Astrocyte of the spinal cord (primary cell): ENCODE measurements around the gene ASAP2.

Experiments used
- DNase-seq: peaks from one replicate; pipeline ENCODE4 v3.0.0; 2011; ENCODE audit warnings: low read depth, low spot score
- H3K4me3 ChIP-seq: 2 replicates; pipeline ENCODE4 v1.5.1; 2011; ENCODE audit warnings: low read depth, mild to moderate bottlenecking, low read length, moderate library complexity
- CTCF ChIP-seq: IDR thresholded peaks from 2 replicates; pipeline ENCODE4 v1.5.1; 2012; ENCODE audit warnings: low read depth, mild to moderate bottlenecking, low read length, inconsistent platforms
- in situ Hi-C: cut with HindIII; loops from 2 replicates; pipeline ENCODE4 v1.10.0; 2017; ENCODE audit warnings: low sequenced_read_pairs

The ASAP2 gene

DNA sequence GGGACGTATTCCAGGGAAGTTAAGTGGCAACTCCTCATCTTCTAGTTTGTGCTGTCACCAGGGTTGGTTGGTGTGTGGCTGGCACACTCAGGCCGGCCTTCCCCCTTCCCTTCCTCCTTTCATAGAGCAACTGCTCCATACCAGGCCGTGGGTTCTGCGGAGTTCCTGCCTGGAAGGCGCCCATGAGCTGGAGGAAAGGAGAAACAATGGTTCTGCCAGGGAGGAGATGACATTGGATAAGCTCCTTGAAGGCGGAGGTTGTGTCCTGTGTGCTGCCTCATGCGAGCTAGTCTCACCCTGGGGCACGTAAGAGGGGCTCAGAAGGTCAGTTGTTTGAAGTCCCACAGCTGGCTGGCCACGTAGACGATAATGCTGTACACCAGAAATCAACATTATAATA, 19.2 kb downstream of the ASAP2 start:
- TF ChIP-seq CTCF = no peak
- in situ Hi-C loops = no loop called here
- DNase-seq = no peak
- H3K4me3 ChIP-seq = no peak overlapping the region

GRCh38 chr2:9226458-9227380, 20.1 kb downstream of the ASAP2 start:
- no peak for DNase-seq
- in situ Hi-C loops = no loop called here
- H3K4me3 ChIP-seq = no peak overlapping the region
- no peak for TF ChIP-seq CTCF

GRCh38 chr2:9228088-9228751, 21.6 kb downstream of the ASAP2 start:
- in situ Hi-C loops = no loop called here
- TF ChIP-seq CTCF = no peak
- H3K4me3 ChIP-seq = no peak overlapping the region
- no peak for DNase-seq

- TF ChIP-seq CTCF = no peak
- in situ Hi-C loops = no loop called here
- no peak for DNase-seq
- no peak overlapping the region for H3K4me3 ChIP-seq
Measured at GRCh38 chr2:9228781-9229469, 22.3 kb downstream of the ASAP2 start.

DNA sequence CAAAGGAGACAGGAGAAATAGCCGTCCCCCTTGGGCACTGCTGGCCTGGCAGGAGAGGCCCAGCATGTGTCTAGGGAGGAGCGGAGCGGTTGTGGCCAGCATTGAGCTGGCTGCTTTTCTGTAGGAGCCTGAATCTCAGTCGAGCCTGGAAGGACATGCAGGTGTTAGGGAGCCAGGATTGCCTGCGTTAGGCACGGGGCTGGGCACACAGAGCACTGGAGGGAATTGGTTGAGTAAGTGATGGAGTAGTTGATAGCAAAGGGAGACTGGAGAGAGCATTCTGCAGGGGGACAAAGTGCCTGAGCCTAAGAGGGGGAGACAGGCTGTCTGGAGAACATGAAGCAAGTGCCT, 22.8 kb downstream of the ASAP2 start:
- in situ Hi-C loops = no loop called here
- H3K4me3 ChIP-seq = no peak overlapping the region
- DNase-seq = no peak
- TF ChIP-seq CTCF = no peak

DNA sequence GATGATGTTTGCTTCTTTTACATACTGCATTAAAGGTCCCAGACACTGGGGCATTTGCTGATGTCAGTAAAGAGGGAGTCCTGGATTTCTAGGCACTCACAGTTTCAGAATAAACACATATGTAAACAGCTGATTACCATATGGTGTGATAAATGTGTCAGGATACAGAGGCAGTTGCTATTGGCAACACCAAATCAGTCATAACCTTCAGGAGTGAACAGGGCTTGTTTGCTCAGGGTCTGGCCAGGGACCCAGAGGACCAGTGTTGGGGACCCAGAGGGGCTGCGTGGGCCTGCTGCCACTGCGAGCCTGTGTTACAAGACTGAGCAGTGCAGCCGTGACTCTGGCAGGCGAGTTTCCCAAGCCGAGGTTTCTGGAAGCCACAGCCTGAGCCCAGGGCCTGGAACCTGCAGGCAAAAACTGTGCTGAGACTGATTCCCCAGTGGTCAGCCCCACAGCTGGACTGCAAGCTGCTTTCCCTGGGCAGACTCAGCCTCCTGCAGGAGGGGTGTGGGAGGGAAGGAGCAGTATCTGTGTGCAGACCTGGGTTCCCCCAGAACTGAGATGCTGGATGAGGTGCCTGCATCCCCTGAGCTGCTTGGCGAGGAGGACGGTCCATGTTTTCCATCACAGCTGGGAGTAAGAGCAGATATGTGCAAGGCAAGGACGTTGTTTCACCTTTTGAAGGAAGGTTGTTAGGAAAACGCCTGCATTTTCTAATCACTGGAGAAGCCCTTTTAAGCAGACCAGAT, 23.6 kb downstream of the ASAP2 start:
- in situ Hi-C loops = no loop called here

More for the DNA sequence above, 23.6 kb downstream of the ASAP2 start:
- H3K4me3 ChIP-seq = no peak overlapping the region
- TF ChIP-seq CTCF = peak; percentile 19
- DNase-seq = no peak
